B cell (primary cell): ENCODE measurements around the gene MFSD6L. TPM values are rescaled to one million over a fixed set of nuclear protein-coding genes. Genes with fewer than 3 reads are reported as not detected.

Experiments used
- ATAC-seq: fragments of 200-7000 bp; cut with Tn5 transposase; one replicate; pipeline ENCODE4 v1.10.0; 2021; ENCODE audit warnings: low read depth, mild to moderate bottlenecking, moderate number of reproducible peaks, moderate library complexity
- CTCF ChIA-PET: fragments of 350-600 bp; sonication (Branson Sonifier 250); formaldehyde crosslinking; loops from one replicate; lab custom pipeline; 2021; ENCODE audit warnings: antibody characterized with exemption, inconsistent platforms; lab: Charles Lee
- POLR2A ChIA-PET: fragments of 350-600 bp; sonication (Branson Sonifier 250); formaldehyde crosslinking; loops from one replicate; lab custom pipeline; 2021; ENCODE audit warnings: antibody characterized with exemption; lab: Charles Lee
- DNase-seq: peaks from one replicate; pipeline ENCODE4 v3.0.0; 2013
- H2AFZ ChIP-seq: 2 replicates; pipeline ENCODE4 v1.6.1; 2012; ENCODE audit warnings: mild to moderate bottlenecking, low read depth, low read length; ENCODE audit not compliant: insufficient read depth, poor library complexity, severe bottlenecking
- H3K27ac ChIP-seq, 2 donors: 1 replicate in 1 of 2; 2 replicates in 1 of 2; pipeline ENCODE4 v1.5.1; 2012 to 2013; ENCODE audit warnings: low read length in 2 of 2, mild to moderate bottlenecking in 2 of 2, moderate library complexity in 1 of 2
- H3K27me3 ChIP-seq, 4 experiments: fragments of 200-600 bp in 1 of 4; sonication (generic) in 1 of 4; replicated peaks in 1 of 4; 1 replicate in 2 of 4; 2 replicates in 2 of 4; pipeline versions ENCODE4 v1.6.1 to v1.7.0; 2013 to 2016; ENCODE audit warnings: low read length in 3 of 4, mild to moderate bottlenecking in 2 of 4, mixed read lengths in 1 of 4, moderate library complexity in 1 of 4; ENCODE audit not compliant: insufficient read depth in 4 of 4, control insufficient read depth in 3 of 4; ENCODE audit errors: control extremely low read depth in 1 of 4
- H3K36me3 ChIP-seq, 2 experiments: replicated peaks in 1 of 2; 1 replicate in 1 of 2; 2 replicates in 1 of 2; pipeline versions ENCODE4 v1.6.1 to v1.7.1; 2013; ENCODE audit warnings: low read length in 1 of 2; ENCODE audit not compliant: insufficient read depth in 2 of 2, control insufficient read depth in 1 of 2; ENCODE audit errors: control extremely low read depth in 1 of 2, extremely low read depth in 1 of 2
- H3K4me1 ChIP-seq, 2 donors: fragments of 200-600 bp in 1 of 2; sonication (generic) in 1 of 2; 1 replicate in 1 of 2; 2 replicates in 1 of 2; pipeline versions ENCODE4 v1.5.1 to v1.6.1; 2013 to 2017; ENCODE audit warnings: low read length in 2 of 2; ENCODE audit not compliant: control insufficient read depth in 2 of 2, insufficient read depth in 2 of 2
- H3K4me2 ChIP-seq: replicated peaks from 2 replicates; pipeline ENCODE3; 2012; ENCODE audit warnings: mild to moderate bottlenecking, low read depth, low read length; ENCODE audit not compliant: poor library complexity, severe bottlenecking
- H3K4me3 ChIP-seq, 5 experiments: fragments of 200-600 bp in 1 of 5; sonication (generic) in 1 of 5; 1 replicate in 3 of 5; 2 replicates in 2 of 5; pipeline versions ENCODE4 v1.5.1 to v1.7.0; 2011 to 2016; ENCODE audit warnings: low read length in 4 of 5, mild to moderate bottlenecking in 4 of 5, low read depth in 2 of 5, control low read depth in 1 of 5, moderate library complexity in 1 of 5; ENCODE audit not compliant: insufficient read depth in 1 of 5; ENCODE audit errors: control extremely low read depth in 1 of 5, extremely low read depth in 1 of 5
- H3K79me2 ChIP-seq: fragments of 200-600 bp; sonication (generic); one replicate; pipeline ENCODE4 v1.6.0; 2016; ENCODE audit warnings: low read length; ENCODE audit not compliant: control insufficient read depth, insufficient read depth
- H3K9ac ChIP-seq: fragments of 200-600 bp; sonication (generic); 2 replicates; pipeline ENCODE4 v1.6.1; 2017; ENCODE audit warnings: mild to moderate bottlenecking, low read length, moderate library complexity
- H3K9me3 ChIP-seq, 3 donors: one replicate each; pipeline versions ENCODE4 v1.6.1 to v1.7.1; 2013; ENCODE audit warnings: low read length in 2 of 3; ENCODE audit not compliant: control insufficient read depth in 2 of 3, insufficient read depth in 1 of 3; ENCODE audit errors: control extremely low read depth in 1 of 3
- H4K20me1 ChIP-seq: 2 replicates; pipeline ENCODE4 v1.6.0; 2012; ENCODE audit warnings: mild to moderate bottlenecking, low read length; ENCODE audit not compliant: insufficient read depth, control insufficient read depth, poor library complexity, severe bottlenecking
- H3K27ac Mint-ChIP-seq: one replicate; pipeline ENCODE4 v1.8.0; 2021; ENCODE audit warnings: mixed read lengths
- H3K27me3 Mint-ChIP-seq: one replicate; pipeline ENCODE4 v1.8.0; 2021; ENCODE audit warnings: mixed read lengths
- H3K4me1 Mint-ChIP-seq: one replicate; pipeline ENCODE4 v1.8.0; 2021; ENCODE audit warnings: mixed read lengths
- H3K4me3 Mint-ChIP-seq: one replicate; pipeline ENCODE4 v1.8.0; 2021; ENCODE audit warnings: mixed read lengths
- H3K9me3 Mint-ChIP-seq: one replicate; pipeline ENCODE4 v1.8.0; 2022; ENCODE audit warnings: mixed read lengths; ENCODE audit not compliant: insufficient read depth
- CTCF ChIP-seq: fragments of 200-600 bp; IDR thresholded peaks from one replicate; pipeline ENCODE4 v1.8.0; 2022; ENCODE audit warnings: antibody characterized with exemption, mild to moderate bottlenecking
- EZH2 ChIP-seq: IDR thresholded peaks from 2 replicates; pipeline ENCODE4 v1.6.1; 2012; ENCODE audit warnings: borderline replicate concordance, low read depth, mild to moderate bottlenecking, moderate library complexity, low read length; ENCODE audit not compliant: insufficient read depth, poor library complexity, severe bottlenecking
- WGBS: methylation state at CpG from one replicate; pipeline ENCODE4 v1.1.5; 2013; ENCODE audit warnings: missing lambda C conversion rate; ENCODE audit not compliant: insufficient coverage; 5-methylcytosine and 5-hydroxymethylcytosine counted together
- intact Hi-C: fragments of 100-400 bp; cut with micrococcal nuclease; formaldehyde crosslinking; loops from one replicate; pipeline ENCODE4 v1.10.0; 2022
- polyA plus RNA-seq: library from polyadenylated mRNA; depleted of rRNA; stranded (reverse); fragments of >200 nt; gene quantifications from 2 replicates; pipeline ENCODE4 v1.2.3, GENCODE V29; 2012
- total RNA-seq, 2 donors: library from RNA; stranded (reverse); fragments of 120-200 nt in 1 of 2; gene quantifications; 1 replicate in 1 of 2; 2 replicates in 1 of 2; pipeline versions ENCODE4 v1.2.3 to v1.2.4, GENCODE V29; 2013 to 2022

The MFSD6L gene
- total and polyA plus RNA-seq, 2 donors (not counting 1 experiment from before 2014, with no cell fraction given): 0.24 to 0.37 TPM

GRCh38 chr17:8818654-8819330, 19.6 kb upstream of the MFSD6L start:
- Histone ChIP-seq H3K9me3 (peaks cover 0 to 3% (median 0%) of the 10 kb centered on the region in 3 donors), H3K4me3 (no peak overlapping the region), H3K27ac (no peak overlapping the region), H3K27me3 (no peaks in the 10 kb centered on the region), H3K9ac (no peak overlapping the region), H3K36me3 (no peaks in the 10 kb centered on the region), H3K79me2 (no peaks in the 10 kb centered on the region), H3K4me2 (no peak overlapping the region), H4K20me1 (no peaks in the 10 kb centered on the region), H2AFZ (no peak overlapping the region), H3K4me1 (no peaks in the 10 kb centered on the region)
- DNase-seq: no peak
- POLR2A ChIA-PET: no interaction called here
- WGBS: 94% methylated on average over 2 of the region's 3 CpGs
- no peak for ATAC-seq
- H3K27me3 Mint-ChIP-seq: peaks cover 18% of the 10 kb centered on the region
- no peak for TF ChIP-seq EZH2
- no peak for TF ChIP-seq CTCF
- no peak overlapping the region for H3K4me3 Mint-ChIP-seq
- H3K27ac Mint-ChIP-seq: no peak overlapping the region
- H3K9me3 Mint-ChIP-seq: no peaks in the 10 kb centered on the region
- H3K4me1 Mint-ChIP-seq: no peaks in the 10 kb centered on the region
- intact Hi-C loops: no loop called here
- CTCF ChIA-PET: no interaction called here

DNA sequence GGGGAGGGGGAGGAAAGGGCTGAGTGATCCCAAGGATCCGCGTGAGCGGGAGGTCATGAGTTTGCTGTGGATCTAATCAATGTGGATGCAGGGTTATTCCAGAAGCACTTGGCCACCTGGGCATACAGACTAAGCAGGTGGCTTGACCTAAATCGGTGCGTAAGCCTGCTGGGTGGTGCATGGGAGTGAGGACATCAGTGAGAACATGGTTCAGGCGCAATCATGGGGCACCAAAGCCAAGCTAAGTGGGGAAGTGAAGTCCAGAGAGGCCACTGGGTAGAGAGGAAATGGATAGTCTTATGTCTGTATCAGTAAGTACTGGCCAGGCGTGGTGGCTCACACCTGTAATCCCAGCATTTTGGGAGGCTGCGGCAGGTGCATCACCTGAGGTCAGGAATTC, 18.9 kb upstream of the MFSD6L start:
- H3K27me3 Mint-ChIP-seq: peaks cover 21% of the 10 kb centered on the region
- ChIA-PET POLR2A (no interaction called here), CTCF (interaction anchor here (1.0 kb wide), 1 partner anchor 71 kb away, joined by 4 read pairs; no protein-coding TSS in a partner anchor)
- intact Hi-C loops: no loop called here
- Histone ChIP-seq H3K36me3 (no peaks in the 10 kb centered on the region), H2AFZ (no peak overlapping the region), H3K9ac (no peak overlapping the region), H3K9me3 (peaks cover 0 to under 1% (median under 1%) of the 10 kb centered on the region in 3 donors), H4K20me1 (no peaks in the 10 kb centered on the region), H3K27ac (no peak overlapping the region), H3K79me2 (no peaks in the 10 kb centered on the region), H3K27me3 (no peaks in the 10 kb centered on the region), H3K4me2 (no peak overlapping the region), H3K4me3 (no peak overlapping the region), H3K4me1 (no peaks in the 10 kb centered on the region)
- H3K27ac Mint-ChIP-seq: no peak overlapping the region
- H3K4me1 Mint-ChIP-seq: no peaks in the 10 kb centered on the region
- DNase-seq (no peak), ATAC-seq (no peak)
- no peak for TF ChIP-seq EZH2
- no peak overlapping the region for H3K4me3 Mint-ChIP-seq
- peaks cover 2% of the 10 kb centered on the region for H3K9me3 Mint-ChIP-seq
- 98% methylated on average over 8 of the region's 8 CpGs for WGBS
